Measurements from ENCODE around the gene SNRNP70. TPM values are rescaled to one million over a fixed set of nuclear protein-coding genes. Genes with fewer than 3 reads are reported as not detected.

The SNRNP70 gene
- total and polyA plus RNA-seq, 2 of the 13 experiments (the other 11 are each of a cell fraction or from before 2014, with no cell fraction given), result 150 to 210 TPM

DNA sequence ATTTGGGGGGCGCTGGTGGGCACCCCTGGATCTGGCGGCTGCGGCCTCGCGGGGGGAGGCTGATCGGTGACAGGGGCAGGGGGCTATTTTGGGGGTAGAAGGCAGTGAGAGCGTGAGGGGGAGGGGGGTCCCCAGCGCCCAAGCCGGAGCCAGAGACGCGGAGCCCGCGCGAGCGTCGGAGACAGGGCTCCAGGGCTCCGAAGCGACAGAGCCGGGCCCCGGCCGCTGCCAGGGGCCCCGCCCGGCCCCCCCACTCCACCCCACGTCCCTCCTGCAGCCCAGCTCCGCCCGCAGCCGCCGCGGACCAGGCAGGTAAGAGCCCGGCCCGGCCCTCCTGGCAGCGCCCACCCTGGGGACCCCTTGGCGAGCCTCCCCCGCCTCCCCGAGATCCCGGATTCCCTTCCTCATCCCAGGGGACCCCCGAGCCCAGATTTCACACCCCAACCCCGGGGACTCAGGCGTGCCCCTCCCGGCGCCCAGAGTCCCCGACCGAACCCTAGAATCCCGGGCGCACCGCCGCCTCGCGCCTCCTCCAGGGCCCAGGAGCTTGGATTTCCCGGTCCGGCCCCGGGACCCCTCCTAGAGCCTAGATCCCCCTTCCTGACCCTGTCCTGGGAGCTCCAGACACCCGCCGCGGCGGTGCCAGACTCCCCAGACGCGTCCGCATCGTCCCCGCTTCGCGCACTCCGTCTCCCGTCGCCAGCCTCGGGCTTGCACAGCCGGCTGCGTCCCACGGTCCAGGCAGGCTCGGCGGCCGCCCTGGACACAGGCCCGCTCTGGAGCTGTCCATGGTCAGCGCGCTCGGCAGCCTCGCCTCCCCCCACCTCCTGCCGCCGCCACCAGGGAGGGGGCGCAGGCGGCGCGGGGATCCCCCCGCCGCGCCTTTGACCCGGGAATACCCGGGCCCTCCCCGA lies 34.4 kb downstream of the SNRNP70 start, which contains the start of gene PPFIA3 (continued):
- TF ChIP-seq MTF1 (CRISPR knock-in tag; IDR thresholded peaks at IDR 0.05) (no peak), POLR2G (IDR thresholded peaks at IDR 0.05; ENCODE audit: low read depth, low read length) (no peak), SOX5 (CRISPR knock-in tag; IDR thresholded peaks at IDR 0.05; ENCODE audit: borderline replicate concordance) (peak; percentile 28; the same call in 1 of the 2 replicates), ZFP82 (CRISPR knock-in tag; IDR thresholded peaks at IDR 0.05; ENCODE audit: borderline replicate concordance) (peak; percentile 50; the same call in 1 of the 2 replicates), ZNF83 (CRISPR knock-in tag; IDR thresholded peaks at IDR 0.05; ENCODE audit: borderline replicate concordance) (0 out of 2 replicates have a peak, but pooled peaks have one; percentile 35), ZNF441 (CRISPR knock-in tag; IDR thresholded peaks at IDR 0.05; ENCODE audit: borderline replicate concordance) (peak; percentile 60; the same call in 1 of the 2 replicates), NFE2L2 (IDR thresholded peaks at IDR 0.05; ENCODE audit: low read length) (no peak), CERS6 (CRISPR knock-in tag; IDR thresholded peaks at IDR 0.05) (0 out of 2 replicates have a peak, but pooled peaks have one; percentile 41), ZFP91 (CRISPR knock-in tag; IDR thresholded peaks at IDR 0.05; ENCODE audit: borderline replicate concordance) (peak; percentile 81), XBP1 (CRISPR knock-in tag; IDR thresholded peaks at IDR 0.05) (no peak; the same call in 1 of the 2 replicates), KLF6 (CRISPR knock-in tag; IDR thresholded peaks at IDR 0.05) (peak; percentile 83; the same call in 1 of the 2 replicates), PHF20 (CRISPR knock-in tag; IDR thresholded peaks at IDR 0.05) (0 out of 2 replicates have a peak, but pooled peaks have one; percentile 36), LBX2 (CRISPR knock-in tag; IDR thresholded peaks at IDR 0.05; ENCODE audit: borderline replicate concordance) (peak; percentile 89; the same call in 1 of the 2 replicates), HMG20B (CRISPR knock-in tag; conservative IDR thresholded peaks at IDR 0.05) (0 out of 2 replicates have a peak, but pooled peaks have one; percentile 39), MED1 (CRISPR knock-in tag; IDR thresholded peaks at IDR 0.05) (peak; percentile 44; the same call in 1 of the 2 replicates), ZNF724P (CRISPR knock-in tag; IDR thresholded peaks at IDR 0.05; ENCODE audit: borderline replicate concordance) (peak; percentile 54; the same call in 1 of the 2 replicates), ZMYM2 (CRISPR knock-in tag; IDR thresholded peaks at IDR 0.05) (no peak), HOXD1 (CRISPR knock-in tag; IDR thresholded peaks at IDR 0.05) (peak; percentile 80; the same call in 1 of the 2 replicates), CENPX (CRISPR knock-in tag; IDR thresholded peaks at IDR 0.05) (no peak), REL (CRISPR knock-in tag; conservative IDR thresholded peaks at IDR 0.05) (0 out of 2 replicates have a peak, but pooled peaks have one; percentile 53)
- TF ChIP-seq, protein P1, sequence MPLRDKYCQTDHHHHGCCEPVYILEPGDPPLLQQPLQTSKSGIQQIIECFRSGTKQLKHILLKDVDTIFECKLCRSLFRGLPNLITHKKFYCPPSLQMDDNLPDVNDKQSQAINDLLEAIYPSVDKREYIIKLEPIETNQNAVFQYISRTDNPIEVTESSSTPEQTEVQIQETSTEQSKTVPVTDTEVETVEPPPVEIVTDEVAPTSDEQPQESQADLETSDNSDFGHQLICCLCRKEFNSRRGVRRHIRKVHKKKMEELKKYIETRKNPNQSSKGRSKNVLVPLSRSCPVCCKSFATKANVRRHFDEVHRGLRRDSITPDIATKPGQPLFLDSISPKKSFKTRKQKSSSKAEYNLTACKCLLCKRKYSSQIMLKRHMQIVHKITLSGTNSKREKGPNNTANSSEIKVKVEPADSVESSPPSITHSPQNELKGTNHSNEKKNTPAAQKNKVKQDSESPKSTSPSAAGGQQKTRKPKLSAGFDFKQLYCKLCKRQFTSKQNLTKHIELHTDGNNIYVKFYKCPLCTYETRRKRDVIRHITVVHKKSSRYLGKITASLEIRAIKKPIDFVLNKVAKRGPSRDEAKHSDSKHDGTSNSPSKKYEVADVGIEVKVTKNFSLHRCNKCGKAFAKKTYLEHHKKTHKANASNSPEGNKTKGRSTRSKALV (CRISPR knock-in tag; IDR thresholded peaks at IDR 0.05), result peak; percentile 96
